Neural crest cell (in vitro differentiated cells): ENCODE measurements around the gene TEDC2. TPM values are rescaled to one million over a fixed set of nuclear protein-coding genes. Genes with fewer than 3 reads are reported as not detected.

Source experiments
- DNase-seq: peaks from one replicate; pipeline ENCODE4 v3.0.0; 2021; ENCODE audit warnings: low read depth, mixed read lengths, low spot score
- H3K27ac Mint-ChIP-seq: one replicate; pipeline ENCODE4 v1.8.0; 2021; ENCODE audit warnings: mild to moderate bottlenecking, mixed read lengths; ENCODE audit not compliant: unreplicated experiment
- H3K27me3 Mint-ChIP-seq: 2 replicates; pipeline ENCODE4 v1.8.0; 2021; ENCODE audit warnings: low read depth, mild to moderate bottlenecking, mixed read lengths
- H3K36me3 Mint-ChIP-seq: 2 replicates; pipeline ENCODE4 v1.8.0; 2021; ENCODE audit warnings: low read depth, mild to moderate bottlenecking, mixed read lengths
- H3K4me1 Mint-ChIP-seq: 2 replicates; pipeline ENCODE4 v1.8.0; 2021; ENCODE audit warnings: mixed read lengths
- H3K4me3 Mint-ChIP-seq: one replicate; pipeline ENCODE4 v1.8.0; 2021; ENCODE audit warnings: mild to moderate bottlenecking, mixed read lengths
- H3K9me3 Mint-ChIP-seq: 2 replicates; pipeline ENCODE4 v1.8.0; 2021; ENCODE audit warnings: mixed read lengths
- total RNA-seq: library from RNA; stranded (reverse); gene quantifications from 2 replicates; pipeline ENCODE4 v1.2.1, GENCODE V29; 2021
- TF ChIP-seq, protein P1 (sequence below): fragments of 200-600 bp; sonication (generic); conservative IDR thresholded peaks from 2 replicates; pipeline ENCODE4 v1.5.0; 2021; ENCODE audit warnings: antibody characterized with exemption, mild to moderate bottlenecking

Gene TEDC2
- total RNA-seq, 1 donor from 2014 or later: 66.5 TPM

DNA sequence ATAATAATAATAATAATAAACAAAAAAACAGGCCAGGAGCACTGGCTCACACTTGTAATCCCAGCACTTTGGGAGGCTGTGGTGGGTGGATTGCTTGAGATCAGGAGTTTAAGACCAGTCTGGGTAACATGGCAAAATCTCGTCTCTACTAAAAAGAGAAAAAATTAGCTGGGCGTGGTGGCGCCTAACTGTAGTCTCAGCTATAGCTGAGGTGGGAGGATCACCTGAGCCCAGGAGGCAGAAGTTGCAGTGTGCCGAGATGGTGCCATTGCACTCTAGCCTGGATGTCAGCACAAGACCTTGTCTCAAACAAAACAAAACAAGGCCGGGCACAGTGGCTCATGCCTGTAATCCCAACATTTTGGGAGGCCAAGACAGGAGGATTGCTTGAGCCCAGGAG lies 35.1 kb downstream of the TEDC2 start:
- no peaks in the 10 kb centered on the region for H3K36me3 Mint-ChIP-seq
- TF ChIP-seq, protein P1, sequence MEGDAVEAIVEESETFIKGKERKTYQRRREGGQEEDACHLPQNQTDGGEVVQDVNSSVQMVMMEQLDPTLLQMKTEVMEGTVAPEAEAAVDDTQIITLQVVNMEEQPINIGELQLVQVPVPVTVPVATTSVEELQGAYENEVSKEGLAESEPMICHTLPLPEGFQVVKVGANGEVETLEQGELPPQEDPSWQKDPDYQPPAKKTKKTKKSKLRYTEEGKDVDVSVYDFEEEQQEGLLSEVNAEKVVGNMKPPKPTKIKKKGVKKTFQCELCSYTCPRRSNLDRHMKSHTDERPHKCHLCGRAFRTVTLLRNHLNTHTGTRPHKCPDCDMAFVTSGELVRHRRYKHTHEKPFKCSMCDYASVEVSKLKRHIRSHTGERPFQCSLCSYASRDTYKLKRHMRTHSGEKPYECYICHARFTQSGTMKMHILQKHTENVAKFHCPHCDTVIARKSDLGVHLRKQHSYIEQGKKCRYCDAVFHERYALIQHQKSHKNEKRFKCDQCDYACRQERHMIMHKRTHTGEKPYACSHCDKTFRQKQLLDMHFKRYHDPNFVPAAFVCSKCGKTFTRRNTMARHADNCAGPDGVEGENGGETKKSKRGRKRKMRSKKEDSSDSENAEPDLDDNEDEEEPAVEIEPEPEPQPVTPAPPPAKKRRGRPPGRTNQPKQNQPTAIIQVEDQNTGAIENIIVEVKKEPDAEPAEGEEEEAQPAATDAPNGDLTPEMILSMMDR: no peak
- H3K4me1 Mint-ChIP-seq: no peaks in the 10 kb centered on the region
- H3K4me3 Mint-ChIP-seq: no peak overlapping the region
- no peak for DNase-seq
- no peaks in the 10 kb centered on the region for H3K9me3 Mint-ChIP-seq
- H3K27ac Mint-ChIP-seq: no peak overlapping the region
- H3K27me3 Mint-ChIP-seq: no peaks in the 10 kb centered on the region

DNA sequence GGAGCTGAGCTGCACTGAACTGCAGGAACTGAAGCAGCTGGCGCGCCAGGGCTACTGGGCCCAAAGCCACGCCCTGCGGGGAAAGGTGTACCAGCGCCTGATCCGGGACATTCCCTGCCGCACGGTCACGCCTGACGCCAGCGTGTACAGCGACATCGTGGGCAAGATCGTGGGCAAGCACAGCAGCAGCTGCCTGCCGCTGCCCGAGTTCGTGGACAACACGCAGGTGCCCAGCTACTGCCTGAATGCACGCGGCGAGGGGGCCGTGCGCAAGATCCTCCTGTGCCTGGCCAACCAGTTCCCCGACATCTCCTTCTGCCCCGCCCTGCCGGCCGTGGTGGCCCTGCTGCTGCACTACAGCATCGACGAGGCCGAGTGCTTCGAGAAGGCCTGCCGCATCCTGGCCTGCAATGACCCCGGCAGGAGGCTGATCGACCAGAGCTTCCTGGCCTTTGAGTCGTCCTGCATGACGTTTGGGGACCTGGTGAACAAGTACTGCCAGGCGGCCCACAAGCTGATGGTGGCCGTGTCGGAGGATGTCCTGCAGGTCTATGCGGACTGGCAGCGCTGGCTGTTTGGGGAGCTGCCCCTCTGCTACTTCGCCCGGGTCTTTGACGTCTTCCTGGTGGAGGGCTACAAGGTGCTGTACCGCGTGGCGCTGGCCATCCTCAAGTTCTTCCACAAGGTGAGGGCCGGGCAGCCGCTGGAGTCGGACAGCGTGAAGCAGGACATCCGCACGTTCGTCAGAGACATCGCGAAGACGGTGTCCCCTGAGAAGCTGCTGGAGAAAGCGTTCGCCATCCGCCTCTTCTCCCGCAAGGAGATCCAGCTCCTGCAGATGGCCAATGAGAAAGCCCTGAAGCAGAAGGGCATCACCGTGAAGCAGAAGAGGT lies 36.6 kb downstream of the TEDC2 start:
- no peak overlapping the region for H3K4me3 Mint-ChIP-seq
- no peak overlapping the region for H3K27ac Mint-ChIP-seq
- TF ChIP-seq, protein P1: no peak
- H3K27me3 Mint-ChIP-seq: no peaks in the 10 kb centered on the region
- DNase-seq: no peak
- no peaks in the 10 kb centered on the region for H3K9me3 Mint-ChIP-seq
- no peaks in the 10 kb centered on the region for H3K36me3 Mint-ChIP-seq
- H3K4me1 Mint-ChIP-seq: peaks cover under 1% of the 10 kb centered on the region

DNA sequence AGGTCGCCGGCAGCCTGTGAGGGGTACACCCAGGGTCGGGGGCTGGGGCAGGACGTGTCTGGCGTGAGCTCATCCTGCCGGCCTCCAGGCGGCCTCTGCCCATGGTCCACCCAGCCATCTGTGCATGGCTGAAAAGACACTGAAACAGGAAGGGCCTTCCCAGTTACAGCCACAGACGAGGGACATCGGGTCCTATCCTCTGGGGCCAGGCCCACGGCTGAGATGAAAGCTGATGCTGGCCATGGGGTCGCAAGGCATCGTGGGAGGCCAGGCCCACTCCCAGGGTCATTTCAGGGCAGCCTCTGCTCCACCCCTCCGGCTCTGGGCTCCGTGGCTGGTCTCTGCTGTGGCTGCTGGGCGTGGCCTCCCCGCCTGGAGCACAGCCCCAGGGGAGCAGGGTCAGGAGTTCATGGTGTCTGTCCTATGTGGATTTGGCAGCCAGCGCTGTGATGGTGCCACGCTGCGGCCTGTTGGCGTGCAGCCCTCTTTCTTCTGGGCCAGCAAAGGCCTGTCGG lies 37.3 kb downstream of the TEDC2 start:
- no peaks in the 10 kb centered on the region for H3K27me3 Mint-ChIP-seq
- H3K4me3 Mint-ChIP-seq: no peak overlapping the region

DNA sequence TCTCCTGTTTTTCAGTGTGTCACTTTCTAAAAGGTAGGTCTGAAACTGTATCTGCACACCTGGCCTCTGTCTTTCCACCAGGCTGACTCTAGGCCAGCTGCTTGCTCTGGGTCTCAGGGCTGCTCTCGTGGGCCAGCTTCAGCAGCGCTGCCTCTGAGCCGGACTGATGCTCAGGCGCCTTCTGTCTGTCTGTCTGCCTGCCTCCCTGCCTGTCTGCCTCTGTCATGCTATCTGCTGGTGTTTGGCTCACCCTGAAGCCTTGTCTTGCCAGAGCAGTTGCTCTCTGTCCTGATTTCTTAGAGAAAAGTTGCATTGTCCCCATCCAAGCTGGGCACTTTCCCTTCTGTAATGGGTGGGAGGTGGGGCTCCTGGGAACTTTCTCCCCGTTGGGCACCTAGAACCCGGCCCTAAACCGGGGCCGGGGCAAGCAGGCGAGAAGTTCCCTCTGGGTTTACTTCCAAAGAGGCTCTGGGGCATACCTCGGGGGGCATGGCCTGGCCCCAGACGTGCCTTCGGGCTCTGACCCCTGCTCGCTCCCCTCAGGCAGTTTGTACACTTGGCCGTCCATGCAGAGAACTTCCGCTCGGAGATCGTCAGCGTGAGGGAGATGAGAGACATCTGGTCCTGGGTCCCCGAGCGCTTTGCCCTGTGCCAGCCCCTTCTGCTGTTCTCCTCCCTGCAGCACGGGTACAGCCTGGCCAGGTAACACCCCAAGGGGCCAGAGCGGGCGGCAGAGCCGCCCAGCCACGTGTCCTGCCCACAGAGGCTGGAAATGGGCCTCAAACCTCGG lies 38.0 kb downstream of the TEDC2 start:
- Mint-ChIP-seq H3K36me3 (no peaks in the 10 kb centered on the region), H3K4me3 (no peak overlapping the region), H3K4me1 (peaks cover 7% of the 10 kb centered on the region), H3K9me3 (no peaks in the 10 kb centered on the region), H3K27me3 (no peaks in the 10 kb centered on the region), H3K27ac (no peak overlapping the region)
- DNase-seq: no peak
- TF ChIP-seq, protein P1: no peak

More for the DNA sequence above, 37.3 kb downstream of the TEDC2 start:
- Mint-ChIP-seq H3K36me3 (no peaks in the 10 kb centered on the region), H3K9me3 (no peaks in the 10 kb centered on the region), H3K27ac (no peak overlapping the region), H3K4me1 (peaks cover 7% of the 10 kb centered on the region)
- DNase-seq: no peak
- TF ChIP-seq, protein P1: no peak

DNA sequence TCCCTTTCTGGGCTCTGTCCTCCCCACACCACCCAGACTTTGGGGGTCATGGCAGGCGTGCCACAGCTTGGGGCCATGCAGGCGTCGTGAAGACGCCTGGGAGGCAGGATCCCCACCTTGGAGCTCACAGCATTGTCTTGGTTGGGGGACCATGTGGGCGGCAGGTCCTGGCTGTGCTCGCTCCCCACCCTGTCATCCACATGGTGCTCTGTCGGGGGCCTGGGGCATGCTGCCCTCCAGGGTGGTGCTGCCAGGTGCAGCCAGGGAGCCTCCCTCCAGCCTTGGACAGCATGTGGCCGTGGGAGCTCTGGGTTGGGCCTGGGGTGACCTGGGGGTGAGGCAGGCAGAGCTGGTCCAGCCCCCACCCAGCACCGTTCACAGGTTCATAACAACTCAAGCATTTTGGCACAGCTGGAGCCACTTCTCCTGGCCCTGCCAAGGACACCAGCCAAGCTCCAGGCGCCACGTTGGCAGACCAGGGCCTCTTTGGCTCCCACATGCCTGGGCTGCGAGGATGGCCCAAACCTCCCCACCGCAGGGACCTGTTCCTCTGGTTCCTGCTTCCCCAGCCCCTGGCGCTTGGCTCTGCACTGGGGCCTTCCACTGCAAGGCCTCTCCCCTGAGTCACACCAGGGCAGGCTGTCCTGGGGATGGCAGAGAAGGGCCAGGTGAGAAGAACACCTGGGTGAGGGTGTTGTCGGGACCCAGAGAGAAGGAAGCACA lies 38.8 kb downstream of the TEDC2 start:
- Mint-ChIP-seq H3K27ac (no peak overlapping the region), H3K27me3 (no peaks in the 10 kb centered on the region), H3K9me3 (no peaks in the 10 kb centered on the region), H3K4me1 (peaks cover 7% of the 10 kb centered on the region), H3K36me3 (no peaks in the 10 kb centered on the region), H3K4me3 (no peak overlapping the region)
- TF ChIP-seq, protein P1: no peak
- no peak for DNase-seq
